ENCODE measurements around the gene KDM2A. TPM values are rescaled to one million over a fixed set of nuclear protein-coding genes. Genes with fewer than 3 reads are reported as not detected.

Gene KDM2A
- 52.6 and 52.8 TPM in 2 replicates for total RNA-seq

GRCh38 chr11:67118801-67119584, at the start of gene KDM2A:
Gene KDM2A (plus strand): TSS chr11:67119263. CDS start chr11:67121317, 2,054 bp downstream.

GRCh38 chr11:67266449-67267187, 147.6 kb downstream of the KDM2A start, which contains the start of gene GRK2:
Gene GRK2 (plus strand): TSS chr11:67266473. CDS start chr11:67266700, 227 bp downstream.

GRCh38 chr11:67289226-67289650, 170.2 kb downstream of the KDM2A start, which contains the start of gene ANKRD13D:
Gene ANKRD13D (plus strand): TSS chr11:67289303. CDS start chr11:67289461, 158 bp downstream.

GRCh38 chr11:67303132-67303834, 184.2 kb downstream of the KDM2A start, which contains the start of gene SSH3:
Gene SSH3 (plus strand): TSS chr11:67303530. CDS start chr11:67303626, 96 bp downstream.

Other genes with a start within 250 kb of the KDM2A start
- 39.1 and 60.2 TPM in 2 replicates for gene PC, start 160.9 kb upstream of the KDM2A start, total RNA-seq
- not detected in 2 replicates for gene C11orf86, start 144.0 kb upstream of the KDM2A start, total RNA-seq
- gene SYT12, start 96.1 kb upstream of the KDM2A start, total RNA-seq: 0.33 TPM in 1 of 2 replicates, not detected in the other
- gene RHOD, start 62.4 kb upstream of the KDM2A start, total RNA-seq: 9.7 and 20.2 TPM in 2 replicates
- 30.8 and 33.2 TPM in 2 replicates for gene GRK2, start 147.2 kb downstream of the KDM2A start, total RNA-seq
- gene ANKRD13D, start 170.0 kb downstream of the KDM2A start, total RNA-seq: 26.0 and 36.9 TPM in 2 replicates
- 24.4 and 30.8 TPM in 2 replicates for gene SSH3, start 184.3 kb downstream of the KDM2A start, total RNA-seq
- 25.6 and 60.2 TPM in 2 replicates for gene POLD4, start 234.3 kb downstream of the KDM2A start, total RNA-seq

Data from smooth muscle cell of trachea (primary cell).